Retina (tissue), 1 donor: ENCODE results near the gene TLX1.

ENCODE experiments used
- DNase-seq: peaks from one replicate; pipeline ENCODE4 v3.0.0-alpha.2; 2016

The TLX1 gene

DNA sequence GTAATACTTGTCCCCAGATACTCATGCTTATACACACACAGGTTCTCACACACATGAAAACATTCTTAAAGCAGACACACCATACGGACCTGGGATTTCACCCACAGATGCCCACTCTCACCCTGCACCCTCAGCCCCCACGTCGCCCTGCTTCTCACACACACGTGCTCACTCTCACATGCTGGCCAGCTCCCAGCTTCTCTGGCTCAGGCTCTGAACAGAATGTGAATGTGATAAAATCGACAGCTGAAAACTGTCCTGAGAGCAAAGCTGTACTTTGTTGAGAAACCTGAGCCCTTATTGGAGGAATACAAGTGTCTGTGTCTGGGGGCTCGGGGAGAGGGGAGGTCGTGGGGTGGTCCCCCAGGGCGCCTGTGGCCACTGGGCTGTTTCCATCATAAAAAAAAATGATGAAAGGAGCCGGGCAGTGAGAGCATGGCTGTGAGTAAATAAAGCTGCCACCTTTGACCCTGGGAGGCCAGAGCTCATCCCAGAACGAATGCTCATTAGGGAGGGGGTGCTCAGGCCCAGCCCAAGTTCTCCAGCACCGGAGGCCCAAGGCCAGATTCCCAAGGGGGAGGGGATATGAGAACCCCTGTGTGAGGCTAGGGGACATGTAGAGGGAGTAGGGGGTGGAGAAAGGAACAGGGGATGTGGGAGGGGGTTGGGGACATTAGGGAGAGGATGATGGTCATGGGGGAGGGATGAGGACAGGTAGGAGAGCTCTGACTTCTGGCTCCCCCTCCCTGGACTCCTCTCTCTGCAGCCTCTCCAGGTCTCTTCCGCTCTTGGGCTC lies 18.1 kb upstream of the TLX1 start:
- DNase-seq = no peak

DNA sequence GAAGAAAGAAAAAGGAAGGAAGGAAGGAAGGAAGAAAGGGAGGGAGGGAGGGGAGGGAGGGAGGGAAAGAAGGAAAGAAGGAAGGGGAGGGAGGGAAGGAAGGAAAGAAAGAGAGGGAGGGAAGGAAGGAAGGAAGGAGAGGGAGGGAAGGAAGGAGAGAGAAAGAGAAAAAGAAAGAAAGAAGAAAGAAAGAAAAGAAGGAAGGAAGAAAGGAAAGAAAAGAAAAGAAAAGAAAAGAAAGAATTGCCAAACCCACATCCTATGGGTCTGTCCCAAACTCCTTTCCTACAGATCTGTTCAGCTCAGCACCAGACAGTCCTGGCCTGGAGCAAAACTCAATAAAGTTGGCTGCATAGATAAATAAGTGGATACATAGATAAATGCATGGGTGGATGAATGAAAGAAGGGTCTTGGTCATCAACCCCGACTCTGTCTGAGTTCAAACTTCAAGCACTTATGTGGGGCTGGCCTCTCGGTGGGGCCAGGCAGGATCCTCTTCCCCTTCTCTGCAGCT lies 17.2 kb upstream of the TLX1 start:
- no peak for DNase-seq

GRCh38 chr10:101114646-101115045 lies 16.5 kb upstream of the TLX1 start:
- no peak for DNase-seq

DNA sequence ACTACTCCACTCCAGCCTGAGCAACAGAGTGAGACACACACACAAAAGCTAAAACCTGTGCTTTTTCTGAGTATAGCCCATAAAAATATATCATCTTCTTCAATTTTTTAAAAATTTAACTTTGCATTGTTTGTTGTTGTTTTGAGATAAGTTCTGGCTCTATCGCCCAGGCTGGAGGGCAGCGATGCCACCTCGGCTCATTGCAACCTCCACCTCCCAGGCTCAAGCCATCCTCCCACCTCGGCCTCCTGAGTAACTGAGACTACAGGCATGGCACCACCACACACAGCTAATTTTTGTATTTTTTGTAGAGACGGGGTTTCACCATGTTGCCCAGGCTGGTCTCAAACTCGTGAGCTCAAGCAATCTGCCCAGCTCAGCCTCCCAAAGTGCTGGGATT lies 14.3 kb upstream of the TLX1 start:
- no peak for DNase-seq

- no peak for DNase-seq
Observed at GRCh38 chr10:101118031-101118430, 13.1 kb upstream of the TLX1 start.

- no peak for DNase-seq
Observed at GRCh38 chr10:101120520-101120883, 10.6 kb upstream of the TLX1 start.

DNA sequence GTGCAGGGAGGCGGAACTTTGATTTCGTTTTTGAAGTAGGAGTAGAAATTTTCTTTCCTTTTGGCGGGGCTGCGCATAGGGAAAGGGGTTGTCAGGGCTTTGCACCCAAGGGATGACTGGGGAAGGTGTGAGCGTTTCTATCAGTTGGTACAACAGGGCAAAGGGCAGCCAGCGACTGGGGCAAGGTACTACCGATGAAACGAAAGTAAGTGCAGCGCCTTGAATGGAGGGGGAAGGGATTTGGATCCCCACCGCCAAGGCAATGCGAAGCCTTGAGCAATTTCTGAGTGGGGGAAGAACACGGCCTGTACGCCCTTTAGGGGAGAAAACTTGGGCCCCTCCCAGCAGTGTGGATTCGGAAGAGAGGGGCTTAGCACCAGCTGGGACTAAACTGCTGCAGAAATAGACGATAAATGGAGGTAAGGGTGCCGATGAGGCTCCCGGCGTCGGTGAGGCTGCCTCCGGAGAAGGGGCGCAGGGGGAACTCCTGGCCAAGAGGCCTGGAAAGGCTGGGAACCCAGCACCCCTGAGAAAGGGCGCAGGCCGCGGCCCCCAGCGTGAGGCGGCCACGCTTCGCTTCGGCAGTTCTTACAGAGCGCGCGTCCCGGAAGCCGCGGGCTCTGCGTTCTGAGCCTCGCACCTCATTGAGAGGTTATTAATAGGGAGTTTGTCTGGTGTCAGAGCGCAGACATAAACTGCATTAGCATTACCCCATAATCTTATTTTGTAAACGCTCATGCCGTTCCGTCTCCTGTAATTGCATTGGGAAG lies 10.0 kb upstream of the TLX1 start:
- peak; percentile 73 for DNase-seq

DNA sequence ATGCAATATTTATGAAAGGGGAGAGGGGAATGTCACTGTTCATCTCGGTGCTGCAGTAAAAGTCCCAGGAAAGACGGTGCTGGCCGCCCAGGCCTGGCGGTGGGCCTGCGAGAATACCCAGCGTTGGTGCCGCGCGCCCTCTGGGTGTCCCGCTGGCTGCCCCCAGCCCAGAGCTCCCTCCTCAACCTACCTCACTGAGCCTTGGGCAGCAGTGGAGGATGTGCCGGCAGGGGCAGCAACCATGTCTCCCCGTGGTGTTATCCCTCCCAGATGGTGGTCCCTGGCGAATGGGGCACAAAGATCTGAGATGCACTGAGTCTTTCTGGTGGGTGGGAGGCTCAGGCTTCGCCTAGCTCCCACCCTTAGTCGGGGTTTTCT lies 9.5 kb upstream of the TLX1 start:
- no peak for DNase-seq

DNA sequence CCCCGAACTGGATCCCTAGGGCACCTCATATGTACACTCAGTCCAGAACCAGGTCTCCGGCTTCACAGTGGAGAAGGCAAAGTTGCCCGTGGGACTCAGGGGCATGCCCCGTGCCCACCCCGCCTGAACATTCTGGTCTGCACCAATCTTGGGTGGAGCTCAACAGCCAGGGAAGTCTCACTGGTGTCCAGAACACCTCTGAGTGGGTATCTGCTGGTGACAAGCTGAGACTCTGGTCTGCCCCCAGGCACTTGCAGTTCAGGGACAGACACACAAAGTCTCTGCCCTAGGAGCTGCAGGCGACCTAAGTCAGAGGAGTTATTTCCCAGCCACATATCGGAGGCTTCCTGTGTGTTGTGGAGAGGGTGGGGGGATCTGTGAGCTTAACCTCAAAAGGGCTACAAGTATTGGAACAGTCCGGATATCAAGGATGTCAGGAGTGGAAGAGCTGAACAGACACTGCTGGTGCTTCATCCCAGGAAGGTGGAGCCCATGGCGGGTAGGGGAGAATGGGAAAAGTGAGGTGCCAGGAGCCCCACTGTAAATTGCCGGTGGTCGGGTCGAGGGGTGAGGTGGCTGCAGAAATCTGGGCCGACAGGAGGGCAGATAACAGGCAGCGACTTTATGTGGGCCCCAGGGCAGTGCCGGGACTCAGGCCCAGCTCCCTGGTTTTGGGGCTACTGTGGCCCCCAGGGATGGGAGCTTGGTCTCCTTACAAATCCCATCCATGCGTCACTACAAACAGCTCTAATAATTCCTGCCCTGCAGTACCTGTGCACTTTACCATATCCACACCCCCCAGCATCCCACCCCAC lies 8.6 kb upstream of the TLX1 start:
- DNase-seq = no peak

- peak; percentile 79 for DNase-seq
Observed at GRCh38 chr10:101123085-101123814, 7.8 kb upstream of the TLX1 start.

- no peak for DNase-seq
Observed at GRCh38 chr10:101123815-101124617, 7.1 kb upstream of the TLX1 start.

DNA sequence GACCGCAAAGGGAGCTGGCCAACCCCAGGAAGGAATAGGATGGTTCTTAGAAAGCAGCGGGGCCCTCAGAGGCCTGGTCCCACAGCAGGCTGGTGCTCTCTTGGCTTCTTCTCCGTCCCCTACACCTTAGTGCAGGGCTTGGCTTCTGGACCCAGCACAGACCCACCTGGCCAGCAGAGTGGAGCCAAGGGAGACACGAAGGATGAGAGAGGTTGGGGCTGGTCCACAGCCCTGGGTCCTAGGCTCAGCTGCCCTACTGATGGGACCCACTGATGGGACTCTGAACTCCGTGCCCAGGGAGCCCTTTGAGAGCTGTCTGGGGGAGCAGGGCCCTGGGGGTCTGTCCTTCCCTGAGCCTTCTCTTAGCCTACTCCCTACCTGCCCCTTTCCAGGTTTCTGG lies 6.2 kb upstream of the TLX1 start:
- DNase-seq = no peak

DNA sequence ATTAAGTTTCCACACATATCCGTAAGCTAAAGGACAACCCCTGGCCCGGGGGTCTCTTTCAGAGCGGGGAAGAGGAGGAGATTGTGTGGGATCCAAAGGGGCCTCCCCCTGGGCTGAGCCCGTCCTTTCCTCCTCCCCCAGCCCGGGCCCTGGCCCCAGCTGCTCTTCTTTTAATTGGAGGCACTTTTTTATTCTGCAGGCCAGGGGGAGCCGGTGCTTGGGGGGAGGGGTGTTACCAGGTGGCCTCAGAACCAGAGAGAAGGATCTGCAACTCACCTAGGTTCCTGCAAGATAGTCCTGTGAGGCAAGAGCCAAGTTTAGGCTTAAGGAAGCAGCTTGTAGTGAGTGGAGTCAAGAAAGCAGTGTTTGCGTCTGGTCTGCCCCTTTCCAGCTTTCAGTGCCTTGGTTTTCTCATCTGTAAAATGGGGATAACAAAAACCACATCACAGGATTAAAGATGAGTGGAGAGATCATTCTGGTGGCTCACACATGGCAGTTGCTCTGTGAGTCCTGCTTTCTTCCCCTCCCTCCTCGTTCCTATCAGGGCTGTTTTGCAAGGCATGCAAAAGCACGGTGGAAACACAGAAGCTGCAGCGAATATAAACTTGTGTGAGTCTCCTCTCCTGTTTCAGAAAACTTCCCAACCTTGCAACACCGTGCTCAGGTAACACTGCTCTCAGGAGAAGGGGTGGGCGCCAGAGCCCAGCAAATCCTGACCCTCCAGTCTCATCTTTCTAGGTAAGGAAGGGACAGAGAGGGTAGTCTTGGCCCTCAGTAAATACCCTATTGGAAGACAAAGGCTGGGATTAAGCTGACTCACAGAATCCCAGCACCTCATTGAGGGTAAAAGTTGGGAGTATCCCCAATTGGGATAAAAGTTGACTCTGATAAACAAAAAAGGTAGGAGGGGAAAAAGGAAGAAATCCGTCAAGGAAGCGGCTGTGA lies 4.1 kb upstream of the TLX1 start:
- DNase-seq = no peak

GRCh38 chr10:101130141-101130540 lies 959 bp upstream of the TLX1 start:
- DNase-seq = no peak

GRCh38 chr10:101131962-101132635 lies 999 bp downstream of the TLX1 start:
- peak; percentile 55 for DNase-seq

- peak; percentile 43 for DNase-seq
Observed at GRCh38 chr10:101132636-101133473, 1.8 kb downstream of the TLX1 start.

GRCh38 chr10:101133489-101134298 lies 2.6 kb downstream of the TLX1 start:
- peak; percentile 54 for DNase-seq
